Neural crest cell (in vitro differentiated cells): Measurements from ENCODE around the gene CASZ1. TPM values are rescaled to one million over a fixed set of nuclear protein-coding genes. Genes with fewer than 3 reads are reported as not detected.

Experiments
- DNase-seq: peaks from one replicate; pipeline ENCODE4 v3.0.0; 2021; ENCODE audit warnings: low read depth, mixed read lengths, low spot score
- H3K27ac Mint-ChIP-seq: one replicate; pipeline ENCODE4 v1.8.0; 2021; ENCODE audit warnings: mild to moderate bottlenecking, mixed read lengths; ENCODE audit not compliant: unreplicated experiment
- H3K27me3 Mint-ChIP-seq: 2 replicates; pipeline ENCODE4 v1.8.0; 2021; ENCODE audit warnings: low read depth, mild to moderate bottlenecking, mixed read lengths
- H3K36me3 Mint-ChIP-seq: 2 replicates; pipeline ENCODE4 v1.8.0; 2021; ENCODE audit warnings: low read depth, mild to moderate bottlenecking, mixed read lengths
- H3K4me1 Mint-ChIP-seq: 2 replicates; pipeline ENCODE4 v1.8.0; 2021; ENCODE audit warnings: mixed read lengths
- H3K4me3 Mint-ChIP-seq: one replicate; pipeline ENCODE4 v1.8.0; 2021; ENCODE audit warnings: mild to moderate bottlenecking, mixed read lengths
- H3K9me3 Mint-ChIP-seq: 2 replicates; pipeline ENCODE4 v1.8.0; 2021; ENCODE audit warnings: mixed read lengths
- CTCF ChIP-seq: fragments of 200-600 bp; sonication (generic); conservative IDR thresholded peaks from 2 replicates; pipeline ENCODE4 v1.5.0; 2021; ENCODE audit warnings: antibody characterized with exemption, mild to moderate bottlenecking
- total RNA-seq: library from RNA; stranded (reverse); gene quantifications from 2 replicates; pipeline ENCODE4 v1.2.1, GENCODE V29; 2021

CASZ1 gene
- total RNA-seq, 1 donor from 2014 or later: 2.6 TPM

- Mint-ChIP-seq H3K27ac (no peak overlapping the region), H3K4me3 (no peak overlapping the region), H3K36me3 (no peaks in the 10 kb centered on the region), H3K4me1 (peaks cover 33% of the 10 kb centered on the region), H3K27me3 (peaks cover 17% of the 10 kb centered on the region), H3K9me3 (peaks cover under 1% of the 10 kb centered on the region)
- TF ChIP-seq CTCF: no peak
- DNase-seq: no peak
These were observed 42.1 kb upstream of the CASZ1 start for GRCh38 chr1:10838541-10838940.

- Mint-ChIP-seq H3K9me3 (no peaks in the 10 kb centered on the region), H3K36me3 (no peaks in the 10 kb centered on the region), H3K27ac (no peak overlapping the region), H3K4me3 (no peak overlapping the region), H3K4me1 (peaks cover 26% of the 10 kb centered on the region), H3K27me3 (peaks cover 25% of the 10 kb centered on the region)
- no peak for DNase-seq
- TF ChIP-seq CTCF: no peak
These were observed 40.3 kb upstream of the CASZ1 start for GRCh38 chr1:10836726-10837125.

- Mint-ChIP-seq H3K27me3 (peaks cover 25% of the 10 kb centered on the region), H3K4me1 (peaks cover 19% of the 10 kb centered on the region), H3K27ac (no peak overlapping the region), H3K4me3 (no peak overlapping the region), H3K36me3 (no peaks in the 10 kb centered on the region), H3K9me3 (no peaks in the 10 kb centered on the region)
- peak; percentile 79 for DNase-seq
- TF ChIP-seq CTCF: no peak
These were observed 39.5 kb upstream of the CASZ1 start for GRCh38 chr1:10835822-10836421.

GRCh38 chr1:10835421-10835820, 39.0 kb upstream of the CASZ1 start:
- H3K27ac Mint-ChIP-seq: no peak overlapping the region
- H3K36me3 Mint-ChIP-seq: no peaks in the 10 kb centered on the region
- H3K27me3 Mint-ChIP-seq: peaks cover 25% of the 10 kb centered on the region
- no peak for TF ChIP-seq CTCF
- H3K4me3 Mint-ChIP-seq: no peak overlapping the region
- H3K4me1 Mint-ChIP-seq: peaks cover 19% of the 10 kb centered on the region
- no peaks in the 10 kb centered on the region for H3K9me3 Mint-ChIP-seq
- DNase-seq: no peak

GRCh38 chr1:10834770-10835412, 38.4 kb upstream of the CASZ1 start:
- no peak for DNase-seq
- Mint-ChIP-seq H3K36me3 (no peaks in the 10 kb centered on the region), H3K27me3 (peaks cover 26% of the 10 kb centered on the region), H3K4me3 (no peak overlapping the region), H3K4me1 (peaks cover 19% of the 10 kb centered on the region), H3K9me3 (no peaks in the 10 kb centered on the region), H3K27ac (no peak overlapping the region)
- no peak for TF ChIP-seq CTCF
